Calu3 (cell line): ENCODE results near the gene RAD51B. TPM values are rescaled to one million over a fixed set of nuclear protein-coding genes. Genes with fewer than 3 reads are reported as not detected.

Experiments
- BruUV-seq: library from RNA; stranded (reverse); fragments of 400-500 nt; replicated peaks from 2 replicates; lab custom pipeline; 2021; lab: Mats Ljungman, UMichigan
- CTCF ChIA-PET: fragments of 300-600 bp; sonication (Branson Sonifier 250); formaldehyde crosslinking; loops from one replicate; lab custom pipeline; 2022; ENCODE audit warnings: antibody characterized with exemption; lab: Charles Lee
- DNase-seq: peaks from one replicate; pipeline ENCODE4 v3.0.0; 2022
- H3K27ac Mint-ChIP-seq: one replicate; pipeline ENCODE4 v1.8.0; 2022; ENCODE audit warnings: mixed read lengths; ENCODE audit not compliant: unreplicated experiment
- H3K27me3 Mint-ChIP-seq: one replicate; pipeline ENCODE4 v1.8.0; 2022; ENCODE audit warnings: mixed read lengths; ENCODE audit not compliant: unreplicated experiment
- H3K36me3 Mint-ChIP-seq: one replicate; pipeline ENCODE4 v1.8.0; 2022; ENCODE audit warnings: mild to moderate bottlenecking, moderate library complexity, mixed read lengths; ENCODE audit not compliant: insufficient read depth, unreplicated experiment
- H3K4me1 Mint-ChIP-seq: one replicate; pipeline ENCODE4 v1.8.0; 2022; ENCODE audit warnings: mild to moderate bottlenecking, low read depth, mixed read lengths; ENCODE audit not compliant: unreplicated experiment
- H3K4me3 Mint-ChIP-seq: one replicate; pipeline ENCODE4 v1.8.0; 2022; ENCODE audit warnings: mild to moderate bottlenecking, low read depth, moderate library complexity, mixed read lengths; ENCODE audit not compliant: unreplicated experiment
- H3K9me3 Mint-ChIP-seq: one replicate; pipeline ENCODE4 v1.8.0; 2022; ENCODE audit warnings: low read depth, mixed read lengths; ENCODE audit not compliant: unreplicated experiment
- CTCF ChIP-seq: fragments of 200-600 bp; IDR thresholded peaks from one replicate; pipeline ENCODE4 v1.8.0; 2022; ENCODE audit warnings: antibody characterized with exemption; ENCODE audit not compliant: unreplicated experiment
- intact Hi-C: fragments of 100-400 bp; cut with micrococcal nuclease; formaldehyde crosslinking; loops from one replicate; pipeline ENCODE4 v1.10.0; 2022; ENCODE audit not compliant: unreplicated experiment
- total RNA-seq: library from RNA; stranded (reverse); gene quantifications from 2 replicates; pipeline ENCODE4 v1.2.3, GENCODE V29; 2022

RAD51B gene
- total RNA-seq, 1 experiment from 2014 or later, result 24.7 TPM

- BruUV-seq, result no TSS peak
- DNase-seq, result no peak
- Mint-ChIP-seq H3K27ac (no peak overlapping the region), H3K27me3 (no peaks in the 10 kb centered on the region), H3K4me1 (peaks cover 9% of the 10 kb centered on the region), H3K4me3 (no peak overlapping the region), H3K36me3 (no peaks in the 10 kb centered on the region), H3K9me3 (peaks cover 15% of the 10 kb centered on the region)
- no peak for TF ChIP-seq CTCF
- CTCF ChIA-PET, result no interaction called here
- intact Hi-C loops, result no loop called here
Observed at GRCh38 chr14:68076451-68076850, 256.9 kb downstream of the RAD51B start.

GRCh38 chr14:68079941-68080697 is 260.5 kb downstream of the RAD51B start:
- Mint-ChIP-seq H3K4me3 (no peak overlapping the region), H3K36me3 (no peaks in the 10 kb centered on the region), H3K27ac (no peak overlapping the region), H3K9me3 (no peaks in the 10 kb centered on the region), H3K27me3 (no peaks in the 10 kb centered on the region), H3K4me1 (peaks cover 21% of the 10 kb centered on the region)
- no TSS peak for BruUV-seq
- TF ChIP-seq CTCF, result no peak
- CTCF ChIA-PET, result no interaction called here
- intact Hi-C loops, result loop anchor here (5.0 kb wide), 1 partner anchor 138 kb away; no protein-coding TSS in a partner anchor
- no peak for DNase-seq

- no peak overlapping the region for H3K27ac Mint-ChIP-seq
- H3K27me3 Mint-ChIP-seq, result no peaks in the 10 kb centered on the region
- CTCF ChIA-PET, result interaction anchor here (0.7 kb wide), 1 partner anchor 1722 kb away, joined by 4 read pairs; no protein-coding TSS in a partner anchor
- no peak overlapping the region for H3K4me3 Mint-ChIP-seq
- DNase-seq, result no peak
- no peaks in the 10 kb centered on the region for H3K36me3 Mint-ChIP-seq
- intact Hi-C loops, result loop anchor here (5.0 kb wide), 1 partner anchor 139 kb away; no protein-coding TSS in a partner anchor
- H3K4me1 Mint-ChIP-seq, result peaks cover 20% of the 10 kb centered on the region
- BruUV-seq, result no TSS peak
- no peaks in the 10 kb centered on the region for H3K9me3 Mint-ChIP-seq
- no peak for TF ChIP-seq CTCF
Observed at GRCh38 chr14:68081489-68081888, 261.9 kb downstream of the RAD51B start.

- no TSS peak for BruUV-seq
- no peak overlapping the region for H3K27ac Mint-ChIP-seq
- intact Hi-C loops, result loop anchor here (5.0 kb wide), 1 partner anchor 140 kb away; no protein-coding TSS in a partner anchor
- H3K9me3 Mint-ChIP-seq, result no peaks in the 10 kb centered on the region
- no peaks in the 10 kb centered on the region for H3K36me3 Mint-ChIP-seq
- DNase-seq, result no peak
- H3K27me3 Mint-ChIP-seq, result no peaks in the 10 kb centered on the region
- CTCF ChIA-PET, result no interaction called here
- no peak for TF ChIP-seq CTCF
- no peak overlapping the region for H3K4me3 Mint-ChIP-seq
- peaks cover 20% of the 10 kb centered on the region for H3K4me1 Mint-ChIP-seq
Observed at GRCh38 chr14:68082698-68083291, 263.2 kb downstream of the RAD51B start.
